Natural killer cell (primary cell): ENCODE results near the gene RFPL3. TPM values are rescaled to one million over a fixed set of nuclear protein-coding genes. Genes with fewer than 3 reads are reported as not detected.
A peak's percentile ranks its signal among the peaks of the same experiment; 100 is the strongest.

Experiments used
- ATAC-seq, 3 donors: fragments of 150-1000 bp in 2 of 3; fragments of 200-7000 bp in 1 of 3; cut with Tn5 transposase; 1 replicate in 1 of 3; 2 replicates in 2 of 3; pipeline ENCODE4 v1.10.0; 2021; ENCODE audit warnings: mild to moderate bottlenecking in 2 of 3, moderate library complexity in 2 of 3
- DNase-seq, 2 donors: peaks; one replicate each; pipeline versions ENCODE4 v3.0.0 to v3.0.0-alpha.2; 2013 to 2021; ENCODE audit warnings: mixed read lengths in 1 of 2
- H3K27ac ChIP-seq: one replicate; pipeline ENCODE4 v1.5.1; 2013; ENCODE audit warnings: mild to moderate bottlenecking, low read length
- H3K27me3 ChIP-seq: one replicate; pipeline ENCODE4 v1.6.1; 2013; ENCODE audit warnings: low read length; ENCODE audit not compliant: control insufficient read depth, insufficient read depth
- H3K36me3 ChIP-seq: one replicate; pipeline ENCODE4 v1.6.1; 2013; ENCODE audit warnings: low read length; ENCODE audit not compliant: control insufficient read depth, insufficient read depth
- H3K4me1 ChIP-seq: one replicate; pipeline ENCODE4 v1.6.1; 2013; ENCODE audit warnings: low read length; ENCODE audit not compliant: control insufficient read depth, insufficient read depth
- H3K4me3 ChIP-seq: one replicate; pipeline ENCODE4 v1.5.1; 2013; ENCODE audit warnings: low read length
- H3K9me3 ChIP-seq: one replicate; pipeline ENCODE4 v1.6.1; 2013; ENCODE audit warnings: low read length; ENCODE audit not compliant: control insufficient read depth, insufficient read depth
- H3K27ac Mint-ChIP-seq, 2 donors: one replicate each; pipeline ENCODE4 v1.8.0; 2022; ENCODE audit warnings: mild to moderate bottlenecking in 2 of 2, mixed read lengths in 2 of 2, moderate library complexity in 1 of 2
- H3K27me3 Mint-ChIP-seq, 2 donors: one replicate each; pipeline ENCODE4 v1.8.0; 2022; ENCODE audit warnings: low read depth in 2 of 2, mixed read lengths in 2 of 2
- H3K36me3 Mint-ChIP-seq: one replicate; pipeline ENCODE4 v1.8.0; 2022; ENCODE audit warnings: mixed read lengths
- H3K4me1 Mint-ChIP-seq, 2 donors: one replicate each; pipeline ENCODE4 v1.8.0; 2022; ENCODE audit warnings: mixed read lengths in 2 of 2
- H3K4me3 Mint-ChIP-seq: one replicate; pipeline ENCODE4 v1.8.0; 2022; ENCODE audit warnings: mild to moderate bottlenecking, moderate library complexity, mixed read lengths
- H3K9me3 Mint-ChIP-seq, 2 donors: one replicate each; pipeline ENCODE4 v1.8.0; 2022; ENCODE audit warnings: mixed read lengths in 2 of 2
- CTCF ChIP-seq: fragments of 200-600 bp; IDR thresholded peaks from one replicate; pipeline ENCODE4 v1.8.0; 2022; ENCODE audit warnings: antibody characterized with exemption
- WGBS: methylation state at CpG from one replicate; pipeline ENCODE4 v1.1.7; 2013; ENCODE audit warnings: missing lambda C conversion rate; ENCODE audit not compliant: insufficient coverage; 5-methylcytosine and 5-hydroxymethylcytosine counted together
- intact Hi-C: fragments of 100-400 bp; cut with micrococcal nuclease; formaldehyde crosslinking; loops from one replicate; pipeline ENCODE4 v1.14.2; 2022
- total RNA-seq, 4 donors: library from RNA; stranded (reverse); fragments of 120-200 nt in 1 of 4; gene quantifications; one replicate each; pipeline versions ENCODE4 v1.2.3 to v1.2.4, GENCODE V29; 2013 to 2022

RFPL3 gene
- total RNA-seq, 3 donors from 2014 or later (not counting 1 experiment from before 2014, with no cell fraction given), result not detected

GRCh38 chr22:32331918-32332725, 25.5 kb upstream of the RFPL3 start:
- no peaks in the 10 kb centered on the region for H3K9me3 ChIP-seq

GRCh38 chr22:32333141-32333768, 24.4 kb upstream of the RFPL3 start:
- Histone ChIP-seq H3K4me3 (no peak overlapping the region), H3K4me1 (peaks cover 2% of the 10 kb centered on the region), H3K36me3 (no peaks in the 10 kb centered on the region), H3K27me3 (no peaks in the 10 kb centered on the region), H3K9me3 (no peaks in the 10 kb centered on the region), H3K27ac (no peak overlapping the region)
- Mint-ChIP-seq H3K36me3 (no peaks in the 10 kb centered on the region), H3K4me1 (no peaks in the 10 kb centered on the region), H3K4me3 (no peak overlapping the region), H3K27ac (no peak overlapping the region), H3K9me3 (no peaks in the 10 kb centered on the region), H3K27me3 (peaks cover 8 to 22% of the 10 kb centered on the region in 2 donors)
- TF ChIP-seq CTCF, result no peak
- 79% methylated on average over 9 of the region's 10 CpGs for WGBS
- intact Hi-C loops, result no loop called here
- DNase-seq, result peak in 1 of 2 donors; percentile 5
- no peak for ATAC-seq

More at GRCh38 chr22:32331918-32332725, 25.5 kb upstream of the RFPL3 start:
- ATAC-seq (no peak), DNase-seq (peak in 1 of 2 donors; percentile 13)
- Mint-ChIP-seq H3K4me3 (no peak overlapping the region), H3K27me3 (peaks cover 8 to 15% of the 10 kb centered on the region in 2 donors), H3K27ac (no peak overlapping the region), H3K4me1 (no peaks in the 10 kb centered on the region), H3K36me3 (no peaks in the 10 kb centered on the region), H3K9me3 (no peaks in the 10 kb centered on the region)
- no peaks in the 10 kb centered on the region for H3K4me1 ChIP-seq
- no peak for TF ChIP-seq CTCF
- H3K27me3 ChIP-seq, result no peaks in the 10 kb centered on the region
- no peak overlapping the region for H3K4me3 ChIP-seq
- WGBS, result 80% methylated on average over 13 of the region's 15 CpGs
- no peak overlapping the region for H3K27ac ChIP-seq
- no peaks in the 10 kb centered on the region for H3K36me3 ChIP-seq
- intact Hi-C loops, result no loop called here

DNA sequence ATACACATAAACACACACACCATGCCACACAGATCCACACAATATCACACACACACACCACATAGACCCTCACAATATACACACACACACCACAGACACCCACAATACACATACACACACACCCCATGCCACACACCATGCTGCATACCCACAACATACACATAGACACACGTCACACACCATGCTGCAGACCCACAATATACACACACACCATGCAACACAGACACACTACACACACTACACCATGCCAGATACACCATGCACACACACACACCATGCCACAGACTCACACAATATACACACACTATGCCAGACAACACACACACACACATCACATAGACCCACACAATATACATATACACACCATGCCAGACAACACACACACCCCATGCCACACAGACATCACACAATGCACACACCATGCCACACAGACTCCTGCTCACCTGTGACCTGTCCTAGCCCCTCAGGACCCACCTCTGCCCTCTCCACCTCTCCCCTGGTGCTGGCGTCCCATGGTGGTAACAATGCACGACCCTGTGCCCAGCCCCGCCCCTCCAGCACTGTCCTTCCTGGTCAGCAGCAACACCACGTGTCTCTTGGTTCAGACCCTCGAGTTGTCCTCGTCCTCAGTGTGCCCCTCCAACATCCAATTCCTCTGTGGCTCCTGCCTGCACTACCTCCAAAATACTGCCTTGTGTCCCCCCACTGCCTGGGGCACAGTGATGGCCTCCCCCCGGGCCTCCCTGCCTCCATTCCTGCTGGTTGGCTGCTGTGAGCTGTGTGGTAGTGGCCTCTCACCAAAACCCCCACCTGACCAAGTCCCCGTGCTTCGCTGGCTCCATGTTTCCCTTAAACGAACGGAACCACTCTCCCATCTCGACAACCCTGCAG, 23.7 kb upstream of the RFPL3 start:
- no peaks in the 10 kb centered on the region for H3K36me3 ChIP-seq
- no peaks in the 10 kb centered on the region for H3K9me3 Mint-ChIP-seq
- DNase-seq, result peak in 1 of 2 donors; percentile 7
- H3K4me3 Mint-ChIP-seq, result no peak overlapping the region
- intact Hi-C loops, result no loop called here
- H3K9me3 ChIP-seq, result no peaks in the 10 kb centered on the region
- H3K4me1 ChIP-seq, result peaks cover 5% of the 10 kb centered on the region
- no peaks in the 10 kb centered on the region for H3K36me3 Mint-ChIP-seq
- H3K27me3 Mint-ChIP-seq, result peaks cover 8 to 22% of the 10 kb centered on the region in 2 donors
- H3K27me3 ChIP-seq, result no peaks in the 10 kb centered on the region
- ATAC-seq, result peak in 1 of 3 donors; percentile 38
- no peak overlapping the region for H3K27ac Mint-ChIP-seq
- H3K27ac ChIP-seq, result no peak overlapping the region
- TF ChIP-seq CTCF, result no peak
- WGBS, result 75% methylated on average over 13 of the region's 13 CpGs
- no peaks in the 10 kb centered on the region for H3K4me1 Mint-ChIP-seq
- no peak overlapping the region for H3K4me3 ChIP-seq
